Prostate gland (tissue), 2 donors: ENCODE results near the gene ATXN10.

Source experiments
- POLR2A ChIP-seq: fragments of 450-650 bp; IDR thresholded peaks from one replicate; pipeline ENCODE4 v1.6.1; 2016; ENCODE audit warnings: antibody characterized with exemption, mild to moderate bottlenecking
- TF ChIP-seq, protein P1 (sequence below), 4 experiments: fragments of 200-600 bp in 2 of 4; fragments of 450-650 bp in 2 of 4; sonication (generic) in 2 of 4; IDR thresholded peaks; 1 replicate in 3 of 4; 2 replicates in 1 of 4; pipeline ENCODE4 v1.5.1; 2016 to 2019; ENCODE audit warnings: antibody characterized with exemption in 4 of 4, mild to moderate bottlenecking in 2 of 4, moderate library complexity in 2 of 4

- TF ChIP-seq, protein P1, sequence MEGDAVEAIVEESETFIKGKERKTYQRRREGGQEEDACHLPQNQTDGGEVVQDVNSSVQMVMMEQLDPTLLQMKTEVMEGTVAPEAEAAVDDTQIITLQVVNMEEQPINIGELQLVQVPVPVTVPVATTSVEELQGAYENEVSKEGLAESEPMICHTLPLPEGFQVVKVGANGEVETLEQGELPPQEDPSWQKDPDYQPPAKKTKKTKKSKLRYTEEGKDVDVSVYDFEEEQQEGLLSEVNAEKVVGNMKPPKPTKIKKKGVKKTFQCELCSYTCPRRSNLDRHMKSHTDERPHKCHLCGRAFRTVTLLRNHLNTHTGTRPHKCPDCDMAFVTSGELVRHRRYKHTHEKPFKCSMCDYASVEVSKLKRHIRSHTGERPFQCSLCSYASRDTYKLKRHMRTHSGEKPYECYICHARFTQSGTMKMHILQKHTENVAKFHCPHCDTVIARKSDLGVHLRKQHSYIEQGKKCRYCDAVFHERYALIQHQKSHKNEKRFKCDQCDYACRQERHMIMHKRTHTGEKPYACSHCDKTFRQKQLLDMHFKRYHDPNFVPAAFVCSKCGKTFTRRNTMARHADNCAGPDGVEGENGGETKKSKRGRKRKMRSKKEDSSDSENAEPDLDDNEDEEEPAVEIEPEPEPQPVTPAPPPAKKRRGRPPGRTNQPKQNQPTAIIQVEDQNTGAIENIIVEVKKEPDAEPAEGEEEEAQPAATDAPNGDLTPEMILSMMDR (IDR thresholded peaks at IDR 0.05): no peak
- no peak for TF ChIP-seq POLR2A
These were observed 30.6 kb upstream of the ATXN10 start for GRCh38 chr22:45640941-45641621.
